Ishikawa (cell line): ENCODE measurements around the gene DAP.

Source experiments
- CEBPB ChIP-seq: IDR thresholded peaks from 2 replicates; pipeline ENCODE4 v1.6.1; 2012
- CREB1 ChIP-seq: IDR thresholded peaks from 2 replicates; pipeline ENCODE4 v1.6.1; 2012; ENCODE audit warnings: low read depth
- EGR1 ChIP-seq: IDR thresholded peaks from 2 replicates; pipeline ENCODE4 v1.6.1; 2012
- EP300 ChIP-seq: IDR thresholded peaks from 2 replicates; pipeline ENCODE4 v1.6.1; 2012; ENCODE audit warnings: borderline replicate concordance
- FOXM1 ChIP-seq: IDR thresholded peaks from 2 replicates; pipeline ENCODE4 v1.6.1; 2012; ENCODE audit warnings: low read depth, borderline replicate concordance
- NFIC ChIP-seq: IDR thresholded peaks from 2 replicates; pipeline ENCODE4 v1.6.1; 2012
- RAD21 ChIP-seq: IDR thresholded peaks from 2 replicates; pipeline ENCODE4 v1.6.1; 2012; ENCODE audit warnings: low read depth
- TAF1 ChIP-seq: IDR thresholded peaks from 2 replicates; pipeline ENCODE4 v1.6.1; 2012; ENCODE audit warnings: low read depth, mild to moderate bottlenecking
- TCF12 ChIP-seq: IDR thresholded peaks from 2 replicates; pipeline ENCODE4 v1.6.1; 2012; ENCODE audit warnings: low read depth
- TEAD4 ChIP-seq: IDR thresholded peaks from 2 replicates; pipeline ENCODE4 v1.6.1; 2012
- YY1 ChIP-seq: IDR thresholded peaks from 2 replicates; pipeline ENCODE4 v1.6.1; 2012; ENCODE audit warnings: low read depth
- ZBTB7A ChIP-seq: IDR thresholded peaks from 2 replicates; pipeline ENCODE4 v1.6.1; 2012; ENCODE audit warnings: low read depth
- TF ChIP-seq, protein P1 (sequence below): IDR thresholded peaks from 2 replicates; pipeline ENCODE4 v1.6.1; 2012; ENCODE audit warnings: low read depth, mild to moderate bottlenecking
- TF ChIP-seq, protein P2 (sequence below): IDR thresholded peaks from 2 replicates; pipeline ENCODE4 v1.6.1; 2012
- TF ChIP-seq, protein P3 (sequence below): IDR thresholded peaks from 2 replicates; pipeline ENCODE4 v1.6.1; 2012

DAP gene

DNA sequence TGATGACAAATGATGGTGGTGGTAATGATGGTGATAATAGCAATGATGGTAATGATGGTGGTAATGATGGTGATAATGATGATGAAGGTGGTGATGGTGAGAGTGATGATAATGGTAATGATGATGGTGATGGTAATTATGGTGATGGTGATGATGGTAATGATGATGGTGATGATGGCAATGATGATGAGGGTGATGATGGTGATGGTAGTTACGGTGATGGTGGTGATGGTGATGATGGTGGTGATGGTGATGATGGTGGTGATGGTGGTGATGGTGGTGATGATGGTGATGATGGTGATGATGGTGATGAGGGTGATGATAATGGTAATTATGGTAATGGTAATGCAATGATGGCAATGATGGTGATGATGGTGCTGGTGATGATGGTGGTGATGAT, 91.1 kb downstream of the DAP start:
- no peak for TF ChIP-seq EP300
- TF ChIP-seq, protein P1, sequence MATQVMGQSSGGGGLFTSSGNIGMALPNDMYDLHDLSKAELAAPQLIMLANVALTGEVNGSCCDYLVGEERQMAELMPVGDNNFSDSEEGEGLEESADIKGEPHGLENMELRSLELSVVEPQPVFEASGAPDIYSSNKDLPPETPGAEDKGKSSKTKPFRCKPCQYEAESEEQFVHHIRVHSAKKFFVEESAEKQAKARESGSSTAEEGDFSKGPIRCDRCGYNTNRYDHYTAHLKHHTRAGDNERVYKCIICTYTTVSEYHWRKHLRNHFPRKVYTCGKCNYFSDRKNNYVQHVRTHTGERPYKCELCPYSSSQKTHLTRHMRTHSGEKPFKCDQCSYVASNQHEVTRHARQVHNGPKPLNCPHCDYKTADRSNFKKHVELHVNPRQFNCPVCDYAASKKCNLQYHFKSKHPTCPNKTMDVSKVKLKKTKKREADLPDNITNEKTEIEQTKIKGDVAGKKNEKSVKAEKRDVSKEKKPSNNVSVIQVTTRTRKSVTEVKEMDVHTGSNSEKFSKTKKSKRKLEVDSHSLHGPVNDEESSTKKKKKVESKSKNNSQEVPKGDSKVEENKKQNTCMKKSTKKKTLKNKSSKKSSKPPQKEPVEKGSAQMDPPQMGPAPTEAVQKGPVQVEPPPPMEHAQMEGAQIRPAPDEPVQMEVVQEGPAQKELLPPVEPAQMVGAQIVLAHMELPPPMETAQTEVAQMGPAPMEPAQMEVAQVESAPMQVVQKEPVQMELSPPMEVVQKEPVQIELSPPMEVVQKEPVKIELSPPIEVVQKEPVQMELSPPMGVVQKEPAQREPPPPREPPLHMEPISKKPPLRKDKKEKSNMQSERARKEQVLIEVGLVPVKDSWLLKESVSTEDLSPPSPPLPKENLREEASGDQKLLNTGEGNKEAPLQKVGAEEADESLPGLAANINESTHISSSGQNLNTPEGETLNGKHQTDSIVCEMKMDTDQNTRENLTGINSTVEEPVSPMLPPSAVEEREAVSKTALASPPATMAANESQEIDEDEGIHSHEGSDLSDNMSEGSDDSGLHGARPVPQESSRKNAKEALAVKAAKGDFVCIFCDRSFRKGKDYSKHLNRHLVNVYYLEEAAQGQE = no peak
- TF ChIP-seq, protein P2, sequence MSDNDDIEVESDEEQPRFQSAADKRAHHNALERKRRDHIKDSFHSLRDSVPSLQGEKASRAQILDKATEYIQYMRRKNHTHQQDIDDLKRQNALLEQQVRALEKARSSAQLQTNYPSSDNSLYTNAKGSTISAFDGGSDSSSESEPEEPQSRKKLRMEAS = no peak
- TF ChIP-seq EGR1 = no peak
- TF ChIP-seq ZBTB7A = no peak
- TF ChIP-seq, protein P3, sequence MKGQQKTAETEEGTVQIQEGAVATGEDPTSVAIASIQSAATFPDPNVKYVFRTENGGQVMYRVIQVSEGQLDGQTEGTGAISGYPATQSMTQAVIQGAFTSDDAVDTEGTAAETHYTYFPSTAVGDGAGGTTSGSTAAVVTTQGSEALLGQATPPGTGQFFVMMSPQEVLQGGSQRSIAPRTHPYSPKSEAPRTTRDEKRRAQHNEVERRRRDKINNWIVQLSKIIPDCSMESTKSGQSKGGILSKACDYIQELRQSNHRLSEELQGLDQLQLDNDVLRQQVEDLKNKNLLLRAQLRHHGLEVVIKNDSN = no peak
- TF ChIP-seq CEBPB = no peak
- TF ChIP-seq YY1 = no peak
- no peak for TF ChIP-seq TEAD4
- TF ChIP-seq RAD21 = no peak
- no peak for TF ChIP-seq CREB1
- no peak for TF ChIP-seq TCF12
- no peak for TF ChIP-seq TAF1
- TF ChIP-seq FOXM1 = no peak
- no peak for TF ChIP-seq NFIC

DNA sequence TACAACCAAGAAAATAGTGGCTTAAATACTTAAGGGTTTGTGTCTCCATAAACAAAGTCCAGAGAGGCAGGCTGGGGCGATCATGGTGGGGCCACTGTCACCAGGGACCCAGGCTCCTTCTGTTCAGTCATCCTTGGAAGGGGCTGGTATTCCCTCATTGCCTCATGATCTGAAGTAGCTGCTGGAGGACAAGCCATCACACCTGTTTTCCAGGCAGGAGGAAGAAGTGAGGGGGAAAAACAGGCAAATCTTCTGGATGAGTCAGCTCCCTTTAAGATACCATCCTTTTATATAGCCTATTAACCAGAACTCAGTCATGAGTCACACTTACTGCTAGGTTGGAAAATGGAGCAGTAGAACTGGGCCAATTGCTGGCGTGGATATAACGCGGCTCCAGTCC, 92.3 kb downstream of the DAP start:
- no peak for TF ChIP-seq CREB1
- no peak for TF ChIP-seq EGR1
- no peak for TF ChIP-seq NFIC
- TF ChIP-seq RAD21 = no peak
- no peak for TF ChIP-seq ZBTB7A
- no peak for TF ChIP-seq YY1
- no peak for TF ChIP-seq TEAD4
- TF ChIP-seq, protein P2 = no peak
- TF ChIP-seq EP300 = no peak
- TF ChIP-seq, protein P3 = no peak
- TF ChIP-seq TCF12 = no peak
- TF ChIP-seq, protein P1 = no peak
- no peak for TF ChIP-seq TAF1
- TF ChIP-seq CEBPB = no peak
- no peak for TF ChIP-seq FOXM1

DNA sequence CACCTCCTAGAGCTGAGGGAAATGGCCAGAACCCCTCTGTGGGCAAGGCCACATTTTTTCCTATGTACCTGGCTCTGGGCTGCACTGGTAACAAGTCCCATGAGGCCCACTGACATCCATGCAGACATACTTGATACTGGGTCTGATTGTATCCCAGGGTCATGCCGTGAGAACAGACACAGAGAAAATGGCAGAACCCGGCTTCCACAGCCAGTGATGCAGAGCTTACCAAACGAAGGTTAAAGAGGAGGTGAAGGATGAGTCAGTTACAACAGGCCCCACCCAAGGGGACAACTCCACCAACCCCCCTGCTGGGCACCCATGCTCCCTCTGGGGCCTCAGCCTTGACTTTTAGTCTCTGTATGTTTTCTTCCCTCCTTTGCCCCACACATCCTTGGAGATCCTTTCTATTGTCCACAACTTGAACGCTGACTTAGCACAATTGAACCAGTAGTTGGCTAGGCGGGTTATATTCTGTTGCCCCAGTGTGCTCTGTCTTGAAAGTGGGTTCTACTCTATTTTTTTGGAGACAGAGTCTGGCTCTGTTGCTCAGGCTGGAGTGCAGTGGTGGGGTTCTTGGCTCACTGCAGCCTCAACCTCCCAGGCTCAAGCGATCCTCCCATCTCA, 93.5 kb downstream of the DAP start:
- TF ChIP-seq TAF1 = no peak
- TF ChIP-seq TEAD4 = no peak
- TF ChIP-seq CEBPB = no peak
- TF ChIP-seq, protein P2 = no peak
- TF ChIP-seq RAD21 = no peak
- no peak for TF ChIP-seq TCF12
- TF ChIP-seq EP300 = no peak
- TF ChIP-seq, protein P1 = no peak
- TF ChIP-seq NFIC = no peak
- TF ChIP-seq EGR1 = no peak
- TF ChIP-seq YY1 = no peak
- TF ChIP-seq CREB1 = no peak
- TF ChIP-seq FOXM1 = no peak
- TF ChIP-seq, protein P3 = no peak
- TF ChIP-seq ZBTB7A = no peak
